Measurements from ENCODE around the gene ZNF746. TPM values are rescaled to one million over a fixed set of nuclear protein-coding genes. Genes with fewer than 3 reads are reported as not detected.

The ZNF746 gene
- total and polyA plus RNA-seq, 2 donors (not counting 1 experiment from before 2014, with no cell fraction given), result 5.9 to 21.5 TPM

GRCh38 chr7:149459201-149459539 lies 38.4 kb downstream of the ZNF746 start:
- Histone ChIP-seq H4K20me1 (ENCODE audit: control insufficient read depth, extremely low read depth, insufficient read depth, low read length) (no peaks in the 10 kb centered on the region), H2AFZ (ENCODE audit: low read length) (no peak overlapping the region), H3K27ac (ENCODE audit: insufficient read depth, low read length) (no peak overlapping the region)

GRCh38 chr7:149458235-149458634 lies 39.4 kb downstream of the ZNF746 start:
- no peak overlapping the region for H3K4me2 ChIP-seq (ENCODE audit: extremely low read depth, insufficient read depth, low read length)
- no peaks in the 10 kb centered on the region for H3K4me1 ChIP-seq (ENCODE audit: control insufficient read depth, extremely low read depth, insufficient read depth, low read length)
- no peak overlapping the region for H2AFZ ChIP-seq (ENCODE audit: low read length)
- peak overlapping the region in 1 of 4 experiments; percentile 62 for H3K4me3 ChIP-seq (replicated peaks in 1 of 4; ENCODE audit: control extremely low read depth in 1 of 4, insufficient read depth in 1 of 4, low read depth in 3 of 4, low read length in 4 of 4)
- no peak overlapping the region for H3K9ac ChIP-seq (ENCODE audit: insufficient read depth, low read length)
- TF ChIP-seq, protein P1, sequence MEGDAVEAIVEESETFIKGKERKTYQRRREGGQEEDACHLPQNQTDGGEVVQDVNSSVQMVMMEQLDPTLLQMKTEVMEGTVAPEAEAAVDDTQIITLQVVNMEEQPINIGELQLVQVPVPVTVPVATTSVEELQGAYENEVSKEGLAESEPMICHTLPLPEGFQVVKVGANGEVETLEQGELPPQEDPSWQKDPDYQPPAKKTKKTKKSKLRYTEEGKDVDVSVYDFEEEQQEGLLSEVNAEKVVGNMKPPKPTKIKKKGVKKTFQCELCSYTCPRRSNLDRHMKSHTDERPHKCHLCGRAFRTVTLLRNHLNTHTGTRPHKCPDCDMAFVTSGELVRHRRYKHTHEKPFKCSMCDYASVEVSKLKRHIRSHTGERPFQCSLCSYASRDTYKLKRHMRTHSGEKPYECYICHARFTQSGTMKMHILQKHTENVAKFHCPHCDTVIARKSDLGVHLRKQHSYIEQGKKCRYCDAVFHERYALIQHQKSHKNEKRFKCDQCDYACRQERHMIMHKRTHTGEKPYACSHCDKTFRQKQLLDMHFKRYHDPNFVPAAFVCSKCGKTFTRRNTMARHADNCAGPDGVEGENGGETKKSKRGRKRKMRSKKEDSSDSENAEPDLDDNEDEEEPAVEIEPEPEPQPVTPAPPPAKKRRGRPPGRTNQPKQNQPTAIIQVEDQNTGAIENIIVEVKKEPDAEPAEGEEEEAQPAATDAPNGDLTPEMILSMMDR (conservative IDR thresholded peaks at IDR 0.05 in 1 of 2, IDR thresholded peaks at IDR 0.05 in 1 of 2; ENCODE audit: low read depth in 1 of 2, low read length in 2 of 2), result no peak
- no peak for TF ChIP-seq EZH2 (IDR thresholded peaks at IDR 0.05; ENCODE audit: low read length, missing control alignments)
- no peaks in the 10 kb centered on the region for H3K9me3 ChIP-seq (ENCODE audit: control insufficient read depth, insufficient read depth, low read depth, low read length)
- no peaks in the 10 kb centered on the region for H3K27me3 ChIP-seq (ENCODE audit: control insufficient read depth, insufficient read depth, low read length)
- peaks cover 12% of the 10 kb centered on the region for H3K36me3 ChIP-seq (ENCODE audit: control insufficient read depth, insufficient read depth, low read length)
- peaks cover 33% of the 10 kb centered on the region for H3K79me2 ChIP-seq (ENCODE audit: control insufficient read depth, insufficient read depth, low read length)
- no peak for DNase-seq (ENCODE audit: low read depth in 2 of 2)
- H3K27ac ChIP-seq (ENCODE audit: insufficient read depth, low read length), result no peak overlapping the region
- H4K20me1 ChIP-seq (ENCODE audit: control insufficient read depth, extremely low read depth, insufficient read depth, low read length), result no peaks in the 10 kb centered on the region

More at GRCh38 chr7:149459201-149459539, 38.4 kb downstream of the ZNF746 start:
- peaks cover 33% of the 10 kb centered on the region for H3K79me2 ChIP-seq (ENCODE audit: control insufficient read depth, insufficient read depth, low read length)
- no peaks in the 10 kb centered on the region for H3K27me3 ChIP-seq (ENCODE audit: control insufficient read depth, insufficient read depth, low read length)
- no peaks in the 10 kb centered on the region for H3K4me1 ChIP-seq (ENCODE audit: control insufficient read depth, extremely low read depth, insufficient read depth, low read length)
- H3K9me3 ChIP-seq (ENCODE audit: control insufficient read depth, insufficient read depth, low read depth, low read length), result no peaks in the 10 kb centered on the region
- TF ChIP-seq, protein P1 (conservative IDR thresholded peaks at IDR 0.05 in 1 of 2, IDR thresholded peaks at IDR 0.05 in 1 of 2; ENCODE audit: low read depth in 1 of 2, low read length in 2 of 2), result no peak
- no peak for TF ChIP-seq EZH2 (IDR thresholded peaks at IDR 0.05; ENCODE audit: low read length, missing control alignments)
- no peak for DNase-seq (ENCODE audit: low read depth in 2 of 2)
- H3K4me3 ChIP-seq (replicated peaks in 1 of 4; ENCODE audit: control extremely low read depth in 1 of 4, insufficient read depth in 1 of 4, low read depth in 3 of 4, low read length in 4 of 4), result peak overlapping the region; percentile 39 to 62 (median 52)
- peak overlapping the region; percentile 84 for H3K4me2 ChIP-seq (ENCODE audit: extremely low read depth, insufficient read depth, low read length)
- peak overlapping the region; percentile 57 for H3K9ac ChIP-seq (ENCODE audit: insufficient read depth, low read length)
- H3K36me3 ChIP-seq (ENCODE audit: control insufficient read depth, insufficient read depth, low read length), result peaks cover 6% of the 10 kb centered on the region

GRCh38 chr7:149457766-149458165 lies 39.8 kb downstream of the ZNF746 start:
- no peak for DNase-seq (ENCODE audit: low read depth in 2 of 2)
- no peaks in the 10 kb centered on the region for H3K9me3 ChIP-seq (ENCODE audit: control insufficient read depth, insufficient read depth, low read depth, low read length)
- no peak overlapping the region for H2AFZ ChIP-seq (ENCODE audit: low read length)
- H3K36me3 ChIP-seq (ENCODE audit: control insufficient read depth, insufficient read depth, low read length), result peaks cover 13% of the 10 kb centered on the region
- H3K9ac ChIP-seq (ENCODE audit: insufficient read depth, low read length), result no peak overlapping the region
- H4K20me1 ChIP-seq (ENCODE audit: control insufficient read depth, extremely low read depth, insufficient read depth, low read length), result no peaks in the 10 kb centered on the region
- H3K27ac ChIP-seq (ENCODE audit: insufficient read depth, low read length), result no peak overlapping the region
- no peaks in the 10 kb centered on the region for H3K4me1 ChIP-seq (ENCODE audit: control insufficient read depth, extremely low read depth, insufficient read depth, low read length)
- H3K79me2 ChIP-seq (ENCODE audit: control insufficient read depth, insufficient read depth, low read length), result peaks cover 33% of the 10 kb centered on the region
- H3K4me3 ChIP-seq (replicated peaks in 1 of 4; ENCODE audit: control extremely low read depth in 1 of 4, insufficient read depth in 1 of 4, low read depth in 3 of 4, low read length in 4 of 4), result no peak overlapping the region
- TF ChIP-seq, protein P1 (conservative IDR thresholded peaks at IDR 0.05 in 1 of 2, IDR thresholded peaks at IDR 0.05 in 1 of 2; ENCODE audit: low read depth in 1 of 2, low read length in 2 of 2), result no peak
- TF ChIP-seq EZH2 (IDR thresholded peaks at IDR 0.05; ENCODE audit: low read length, missing control alignments), result no peak
- no peaks in the 10 kb centered on the region for H3K27me3 ChIP-seq (ENCODE audit: control insufficient read depth, insufficient read depth, low read length)
- no peak overlapping the region for H3K4me2 ChIP-seq (ENCODE audit: extremely low read depth, insufficient read depth, low read length)
